Measurements from ENCODE around the gene PGAP1. TPM values are rescaled to one million over a fixed set of nuclear protein-coding genes. Genes with fewer than 3 reads are reported as not detected.

PGAP1 gene
- total RNA-seq, 1 experiment from 2014 or later: 15.7 TPM

GRCh38 chr2:196954001-196954400 is 27.5 kb upstream of the PGAP1 start:
- in situ Hi-C loops (cut with HindIII; ENCODE audit: low pct_unique_long_range_greater_than_20kb, low sequenced_read_pairs): no loop called here
- ATAC-seq: no peak

GRCh38 chr2:196952936-196953335 is 26.4 kb upstream of the PGAP1 start:
- CTCF ChIA-PET: interaction anchor here (0.6 kb wide), 1 partner anchor 250 kb away, joined by 3 read pairs; no protein-coding TSS in a partner anchor
- POLR2A ChIA-PET: no interaction called here
- BruUV-seq (replicated peaks): no TSS peak

More at GRCh38 chr2:196954001-196954400, 27.5 kb upstream of the PGAP1 start:
- CTCF ChIA-PET: no interaction called here
- POLR2A ChIA-PET: no interaction called here
- no peaks in the 10 kb centered on the region for H3K36me3 ChIP-seq (ENCODE audit: control insufficient read depth, insufficient read depth, low read length)
- DNase-seq (ENCODE audit: low read depth, low spot score): no peak
- intact Hi-C loops (cut with micrococcal nuclease; ENCODE audit: unreplicated experiment): no loop called here
- BruUV-seq (replicated peaks): no TSS peak
- H3K27me3 ChIP-seq (ENCODE audit: control insufficient read depth, insufficient read depth, low read length): no peaks in the 10 kb centered on the region
- no peaks in the 10 kb centered on the region for H3K4me1 ChIP-seq (ENCODE audit: control insufficient read depth, insufficient read depth, low read length)
- H3K27ac ChIP-seq (ENCODE audit: low read length): no peak overlapping the region
- no peaks in the 10 kb centered on the region for H3K9me3 ChIP-seq (ENCODE audit: control insufficient read depth, insufficient read depth, low read depth, low read length)
- TF ChIP-seq SIN3A (IDR thresholded peaks at IDR 0.05; ENCODE audit: borderline replicate concordance, insufficient read depth, low read depth, low read length) (no peak), TCF7L2 (IDR thresholded peaks at IDR 0.05; ENCODE audit: low read depth, low read length) (no peak), POLR2AphosphoS5 (IDR thresholded peaks at IDR 0.05; ENCODE audit: low read depth, low read length) (no peak)
- no peak overlapping the region for H3K4me3 ChIP-seq (ENCODE audit: low read depth in 2 of 2, low read length in 2 of 2)

More at GRCh38 chr2:196952936-196953335, 26.4 kb upstream of the PGAP1 start:
- Histone ChIP-seq H3K36me3 (ENCODE audit: control insufficient read depth, insufficient read depth, low read length) (no peaks in the 10 kb centered on the region), H3K27me3 (ENCODE audit: control insufficient read depth, insufficient read depth, low read length) (no peaks in the 10 kb centered on the region), H3K4me3 (ENCODE audit: low read depth in 2 of 2, low read length in 2 of 2) (no peak overlapping the region), H3K9me3 (ENCODE audit: control insufficient read depth, insufficient read depth, low read depth, low read length) (no peaks in the 10 kb centered on the region), H3K27ac (ENCODE audit: low read length) (no peak overlapping the region), H3K4me1 (ENCODE audit: control insufficient read depth, insufficient read depth, low read length) (no peaks in the 10 kb centered on the region)
- ATAC-seq (no peak), DNase-seq (ENCODE audit: low read depth, low spot score) (no peak)
- TF ChIP-seq, protein P1, sequence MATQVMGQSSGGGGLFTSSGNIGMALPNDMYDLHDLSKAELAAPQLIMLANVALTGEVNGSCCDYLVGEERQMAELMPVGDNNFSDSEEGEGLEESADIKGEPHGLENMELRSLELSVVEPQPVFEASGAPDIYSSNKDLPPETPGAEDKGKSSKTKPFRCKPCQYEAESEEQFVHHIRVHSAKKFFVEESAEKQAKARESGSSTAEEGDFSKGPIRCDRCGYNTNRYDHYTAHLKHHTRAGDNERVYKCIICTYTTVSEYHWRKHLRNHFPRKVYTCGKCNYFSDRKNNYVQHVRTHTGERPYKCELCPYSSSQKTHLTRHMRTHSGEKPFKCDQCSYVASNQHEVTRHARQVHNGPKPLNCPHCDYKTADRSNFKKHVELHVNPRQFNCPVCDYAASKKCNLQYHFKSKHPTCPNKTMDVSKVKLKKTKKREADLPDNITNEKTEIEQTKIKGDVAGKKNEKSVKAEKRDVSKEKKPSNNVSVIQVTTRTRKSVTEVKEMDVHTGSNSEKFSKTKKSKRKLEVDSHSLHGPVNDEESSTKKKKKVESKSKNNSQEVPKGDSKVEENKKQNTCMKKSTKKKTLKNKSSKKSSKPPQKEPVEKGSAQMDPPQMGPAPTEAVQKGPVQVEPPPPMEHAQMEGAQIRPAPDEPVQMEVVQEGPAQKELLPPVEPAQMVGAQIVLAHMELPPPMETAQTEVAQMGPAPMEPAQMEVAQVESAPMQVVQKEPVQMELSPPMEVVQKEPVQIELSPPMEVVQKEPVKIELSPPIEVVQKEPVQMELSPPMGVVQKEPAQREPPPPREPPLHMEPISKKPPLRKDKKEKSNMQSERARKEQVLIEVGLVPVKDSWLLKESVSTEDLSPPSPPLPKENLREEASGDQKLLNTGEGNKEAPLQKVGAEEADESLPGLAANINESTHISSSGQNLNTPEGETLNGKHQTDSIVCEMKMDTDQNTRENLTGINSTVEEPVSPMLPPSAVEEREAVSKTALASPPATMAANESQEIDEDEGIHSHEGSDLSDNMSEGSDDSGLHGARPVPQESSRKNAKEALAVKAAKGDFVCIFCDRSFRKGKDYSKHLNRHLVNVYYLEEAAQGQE (IDR thresholded peaks at IDR 0.05; ENCODE audit: insufficient read depth in 1 of 2, low read depth in 2 of 2, low read length in 1 of 2): no peak
- no peak for TF ChIP-seq TCF7L2 (IDR thresholded peaks at IDR 0.05; ENCODE audit: low read depth, low read length)
- no peak for TF ChIP-seq POLR2AphosphoS5 (IDR thresholded peaks at IDR 0.05; ENCODE audit: low read depth, low read length)
- no peak for TF ChIP-seq CTCF (IDR thresholded peaks at IDR 0.05)
- TF ChIP-seq SIN3A (IDR thresholded peaks at IDR 0.05; ENCODE audit: borderline replicate concordance, insufficient read depth, low read depth, low read length): no peak
- intact Hi-C loops (cut with micrococcal nuclease; ENCODE audit: unreplicated experiment) (no loop called here), in situ Hi-C loops (cut with HindIII; ENCODE audit: low pct_unique_long_range_greater_than_20kb, low sequenced_read_pairs) (no loop called here)
